ENCODE data around the gene SORT1. TPM values are rescaled to one million over a fixed set of nuclear protein-coding genes. Genes with fewer than 3 reads are reported as not detected.

SORT1 gene
- total RNA-seq, 1 donor from 2014 or later = 18.4 TPM

DNA sequence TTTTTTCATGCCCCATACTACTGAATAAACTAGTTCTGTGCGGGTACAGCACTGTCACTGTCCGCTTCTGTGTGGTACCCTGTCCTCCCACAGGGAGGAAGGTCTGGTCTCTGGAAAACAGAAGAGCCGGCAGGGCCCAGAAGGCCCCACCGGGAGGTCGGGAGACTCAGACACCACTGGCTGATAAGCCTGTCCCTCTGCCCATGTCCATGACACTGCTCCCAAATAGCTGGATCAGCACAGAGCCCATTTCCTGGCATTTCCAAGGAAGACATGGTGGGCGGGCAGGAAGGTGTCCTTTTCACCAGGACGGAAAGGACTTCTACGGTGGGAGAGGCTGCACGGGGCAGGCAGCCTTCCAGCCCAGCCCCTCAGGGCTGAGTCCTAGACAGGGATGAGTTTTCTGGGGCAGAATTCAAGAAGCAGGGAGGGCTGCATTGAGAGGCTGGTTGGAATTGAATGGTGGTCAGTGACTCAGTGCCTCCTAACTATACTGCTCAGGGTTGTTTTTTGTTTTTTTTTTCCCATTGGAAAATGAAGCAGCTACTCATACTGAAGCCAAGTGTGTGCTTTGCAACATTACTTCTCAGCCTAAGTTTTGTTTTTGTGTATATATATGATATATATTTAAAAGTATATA lies 121.9 kb downstream of the SORT1 start:
- no peak for DNase-seq (ENCODE audit: low read depth, low spot score)

- no peak for DNase-seq (ENCODE audit: low read depth, low spot score)
Observed at GRCh38 chr1:109274533-109275476, 122.9 kb downstream of the SORT1 start.

- DNase-seq (ENCODE audit: low read depth, low spot score) = no peak
Observed at GRCh38 chr1:109273570-109274288, 124.0 kb downstream of the SORT1 start.

GRCh38 chr1:109272831-109273547 lies 124.7 kb downstream of the SORT1 start:
- DNase-seq (ENCODE audit: low read depth, low spot score) = no peak

GRCh38 chr1:109272021-109272799 lies 125.5 kb downstream of the SORT1 start:
- DNase-seq (ENCODE audit: low read depth, low spot score) = no peak

- no peak for DNase-seq (ENCODE audit: low read depth, low spot score)
Observed at GRCh38 chr1:109271458-109271857, 126.3 kb downstream of the SORT1 start.

GRCh38 chr1:109270623-109271317 lies 126.9 kb downstream of the SORT1 start:
- no peak for DNase-seq (ENCODE audit: low read depth, low spot score)

DNA sequence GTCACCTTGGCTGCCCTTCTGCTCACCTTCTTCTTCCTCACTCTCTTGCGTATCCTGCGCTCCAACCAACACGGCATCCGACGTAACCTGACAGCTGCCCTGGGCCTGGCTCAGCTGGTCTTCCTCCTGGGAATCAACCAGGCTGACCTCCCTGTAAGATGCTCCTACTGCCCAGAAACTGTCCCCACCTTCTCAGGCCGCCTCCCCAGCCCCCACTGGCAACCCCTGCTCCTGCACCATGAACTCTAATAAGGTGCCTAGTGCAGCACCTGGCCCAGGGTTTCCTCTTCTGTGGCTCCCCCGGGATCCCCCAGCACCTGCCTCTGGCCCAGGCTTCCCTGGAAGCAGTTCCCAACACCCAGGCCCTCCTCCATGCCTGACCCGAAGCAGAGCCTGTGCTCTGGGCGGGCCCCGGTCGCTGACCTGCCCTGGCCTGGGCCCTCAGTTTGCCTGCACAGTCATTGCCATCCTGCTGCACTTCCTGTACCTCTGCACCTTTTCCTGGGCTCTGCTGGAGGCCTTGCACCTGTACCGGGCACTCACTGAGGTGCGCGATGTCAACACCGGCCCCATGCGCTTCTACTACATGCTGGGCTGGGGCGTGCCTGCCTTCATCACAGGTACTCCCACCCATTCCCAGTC lies 127.6 kb downstream of the SORT1 start:
- no peak for DNase-seq (ENCODE audit: low read depth, low spot score)

- no peak for DNase-seq (ENCODE audit: low read depth, low spot score)
Observed at GRCh38 chr1:109269212-109269980, 128.3 kb downstream of the SORT1 start.

DNA sequence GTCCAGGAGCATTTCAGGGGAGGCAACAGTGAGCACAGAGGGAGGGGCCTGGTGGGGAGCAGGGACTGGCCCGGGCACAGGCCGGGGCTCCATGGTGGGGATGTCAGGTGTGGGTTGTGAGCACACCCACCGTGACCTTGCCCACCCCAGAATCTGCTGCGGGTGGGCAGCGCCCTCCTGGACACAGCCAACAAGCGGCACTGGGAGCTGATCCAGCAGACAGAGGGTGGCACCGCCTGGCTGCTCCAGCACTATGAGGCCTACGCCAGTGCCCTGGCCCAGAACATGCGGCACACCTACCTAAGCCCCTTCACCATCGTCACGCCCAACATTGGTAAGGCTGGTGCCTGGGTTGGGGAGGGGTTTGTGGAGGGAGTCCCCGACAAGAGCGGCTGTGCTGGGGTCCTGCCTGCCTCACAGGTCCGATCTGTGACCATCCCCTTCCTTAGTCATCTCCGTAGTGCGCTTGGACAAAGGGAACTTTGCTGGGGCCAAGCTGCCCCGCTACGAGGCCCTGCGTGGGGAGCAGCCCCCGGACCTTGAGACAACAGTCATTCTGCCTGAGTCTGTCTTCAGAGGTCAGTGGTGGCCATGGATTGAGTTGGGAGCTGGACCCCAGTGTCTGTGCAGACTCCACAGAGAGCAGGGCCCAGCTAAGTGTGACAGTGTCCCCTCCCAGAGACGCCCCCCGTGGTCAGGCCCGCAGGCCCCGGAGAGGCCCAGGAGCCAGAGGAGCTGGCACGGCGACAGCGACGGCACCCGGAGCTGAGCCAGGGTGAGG lies 129.1 kb downstream of the SORT1 start:
- DNase-seq (ENCODE audit: low read depth, low spot score) = no peak

DNA sequence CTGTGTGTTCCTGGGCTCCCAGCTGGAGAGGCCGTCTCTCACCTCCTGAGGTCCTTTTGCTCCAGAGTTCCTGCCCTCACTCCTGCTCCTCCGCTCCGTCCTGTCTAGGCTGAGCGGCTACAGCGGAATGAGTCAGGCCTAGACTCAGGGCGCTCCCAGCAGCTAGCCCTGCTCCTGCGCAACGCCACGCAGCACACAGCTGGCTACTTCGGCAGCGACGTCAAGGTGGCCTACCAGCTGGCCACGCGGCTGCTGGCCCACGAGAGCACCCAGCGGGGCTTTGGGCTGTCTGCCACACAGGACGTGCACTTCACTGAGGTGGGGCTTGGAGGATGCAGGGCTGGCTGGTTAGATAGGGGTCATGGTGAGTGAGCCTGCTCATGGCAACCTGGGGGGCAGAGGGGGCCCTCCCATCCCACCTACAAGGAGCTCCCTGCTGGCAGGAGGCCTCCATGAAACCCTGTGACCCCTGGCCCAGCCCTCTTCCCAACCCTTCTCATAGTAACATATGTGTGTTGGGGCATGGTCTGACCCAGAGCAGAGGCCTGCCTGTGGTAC lies 129.9 kb downstream of the SORT1 start:
- no peak for DNase-seq (ENCODE audit: low read depth, low spot score)

DNA sequence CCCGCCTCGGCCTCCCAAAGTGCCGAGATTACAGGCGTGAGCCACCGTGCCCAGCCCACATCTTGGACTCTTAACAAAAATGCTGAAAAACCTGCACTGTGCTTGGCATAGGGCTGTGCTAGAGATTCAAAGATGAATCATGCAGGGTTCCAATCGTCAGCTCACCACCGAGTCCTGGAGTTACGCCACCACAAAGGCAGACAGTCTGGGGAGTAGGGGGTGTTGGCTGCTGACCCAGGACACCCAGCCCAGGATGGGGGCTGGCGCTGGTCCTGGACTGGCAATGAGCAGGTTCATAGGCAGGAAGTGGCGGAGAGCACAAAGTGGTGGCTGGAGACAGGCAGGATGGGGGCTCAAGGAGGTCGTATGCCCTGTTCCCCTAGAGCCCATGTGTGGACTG lies 130.8 kb downstream of the SORT1 start:
- DNase-seq (ENCODE audit: low read depth, low spot score) = no peak

- no peak for DNase-seq (ENCODE audit: low read depth, low spot score)
Observed at GRCh38 chr1:109265741-109266330, 131.9 kb downstream of the SORT1 start.

GRCh38 chr1:109265016-109265415 lies 132.7 kb downstream of the SORT1 start:
- DNase-seq (ENCODE audit: low read depth, low spot score) = no peak

DNA sequence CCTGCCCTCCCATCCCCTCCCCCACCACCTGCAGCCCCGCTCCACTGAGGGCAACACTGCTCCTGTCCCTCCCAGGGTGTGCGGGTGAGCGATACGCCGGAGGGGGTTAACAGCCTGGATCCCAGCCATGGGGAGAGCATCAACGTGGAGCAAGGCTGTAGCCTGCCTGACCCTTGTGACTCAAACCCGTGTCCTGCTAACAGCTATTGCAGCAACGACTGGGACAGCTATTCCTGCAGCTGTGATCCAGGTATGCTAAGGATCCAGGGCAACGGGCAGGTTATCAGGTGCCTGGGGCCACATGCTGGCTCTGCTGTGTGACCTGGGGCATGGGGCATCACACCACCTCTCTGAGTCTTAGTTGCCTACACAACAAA lies 133.4 kb downstream of the SORT1 start:
- DNase-seq (ENCODE audit: low read depth, low spot score) = no peak

DNA sequence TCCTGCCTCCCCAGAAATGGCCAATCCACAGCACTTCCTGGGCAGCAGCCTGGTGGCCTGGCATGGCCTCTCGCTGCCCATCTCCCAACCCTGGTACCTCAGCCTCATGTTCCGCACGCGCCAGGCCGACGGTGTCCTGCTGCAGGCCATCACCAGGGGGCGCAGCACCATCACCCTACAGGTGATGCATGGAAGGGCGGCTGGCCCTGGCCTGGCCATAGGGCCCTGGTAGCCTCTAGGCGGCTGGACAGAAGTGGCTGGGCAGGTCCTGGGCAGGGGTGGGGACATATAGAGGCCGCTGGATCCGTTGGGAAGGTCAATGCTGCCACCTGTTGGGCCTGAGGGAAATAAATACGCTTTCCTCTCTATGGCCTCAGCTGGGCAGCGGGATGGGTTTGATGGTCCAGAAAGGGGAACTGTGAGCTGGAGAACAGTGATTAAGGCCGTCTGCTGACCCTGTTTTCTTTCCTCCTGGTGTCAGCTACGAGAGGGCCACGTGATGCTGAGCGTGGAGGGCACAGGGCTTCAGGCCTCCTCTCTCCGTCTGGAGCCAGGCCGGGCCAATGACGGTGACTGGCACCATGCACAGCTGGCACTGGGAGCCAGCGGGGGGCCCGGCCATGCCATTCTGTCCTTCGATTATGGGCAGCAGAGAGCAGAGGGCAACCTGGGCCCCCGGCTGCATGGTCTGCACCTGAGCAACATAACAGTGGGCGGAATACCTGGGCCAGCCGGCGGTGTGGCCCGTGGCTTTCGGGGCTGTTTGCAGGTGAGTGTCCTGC lies 133.9 kb downstream of the SORT1 start:
- peak; percentile 48 for DNase-seq (ENCODE audit: low read depth, low spot score)

DNA sequence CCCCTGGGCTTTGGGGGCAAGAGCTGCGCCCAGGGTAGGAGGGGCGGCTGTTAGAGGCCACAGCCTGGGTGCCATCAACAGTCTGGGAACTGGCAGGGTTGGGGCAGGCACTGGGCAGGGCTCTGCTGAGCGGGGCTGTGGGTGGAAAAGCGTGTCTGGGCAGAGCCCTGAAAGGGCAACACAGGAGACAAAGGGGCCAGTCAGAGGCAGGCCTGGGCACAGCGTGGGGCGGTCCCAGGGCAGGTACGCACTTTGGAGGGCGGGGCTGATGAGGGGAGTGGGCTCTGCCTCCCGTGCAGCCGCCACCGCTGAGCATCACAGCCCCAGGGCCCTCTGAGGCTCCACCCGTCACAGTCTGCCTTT lies 134.5 kb downstream of the SORT1 start:
- DNase-seq (ENCODE audit: low read depth, low spot score) = no peak

All from pulmonary artery endothelial cell (primary cell).